Skeletal muscle cell (primary cell): ENCODE data around the gene BCL2L15.

Experiments used
- DNase-seq: peaks from one replicate; pipeline ENCODE4 v3.0.0-alpha.2; 2010; ENCODE audit warnings: low read depth
- H3K4me3 ChIP-seq: 2 replicates; pipeline ENCODE4 v1.5.1; 2011; ENCODE audit warnings: low read depth, mild to moderate bottlenecking, control low read depth, low read length, moderate library complexity

BCL2L15 gene

DNA sequence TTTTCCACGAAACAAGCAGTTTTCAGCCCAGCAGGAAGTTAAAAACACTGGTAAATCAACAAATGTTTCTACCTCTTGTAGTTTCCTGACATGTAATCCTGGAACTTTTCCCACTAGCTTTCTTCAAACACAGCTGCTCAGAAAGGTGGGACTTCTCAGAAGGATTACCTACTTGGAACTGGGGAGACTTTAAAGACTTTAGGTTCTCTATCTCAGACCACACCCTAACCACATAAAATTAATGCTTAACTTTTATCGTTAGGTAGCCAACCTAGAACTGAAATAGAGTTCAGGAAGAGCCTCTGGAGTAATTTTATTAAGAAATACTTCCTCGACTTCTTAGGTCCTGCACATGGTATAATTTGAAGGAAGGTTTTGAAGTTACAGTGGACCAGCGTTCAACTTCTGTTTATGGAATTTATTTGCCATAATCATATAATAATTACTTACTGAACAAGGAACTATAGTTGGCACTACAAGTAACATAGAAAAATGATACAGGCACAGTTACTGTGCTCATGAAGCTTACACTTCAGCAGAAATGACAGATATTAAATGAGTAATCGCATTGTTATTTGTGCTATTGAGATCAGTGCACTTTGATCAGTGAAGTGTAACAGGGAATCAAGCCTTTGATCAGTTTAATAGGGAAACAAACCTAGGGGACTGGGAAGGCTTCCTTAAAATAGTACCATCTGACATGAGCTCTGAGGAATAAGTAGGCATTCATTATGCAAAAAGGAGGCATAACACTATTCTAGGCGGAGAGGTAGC lies at the start of gene BCL2L15:
Gene BCL2L15 (minus strand): TSS at position 180 of the 774 bp plus-strand sequence. CDS start 206 bp downstream, outside the sequence.
- DNase-seq, result no peak

DNA sequence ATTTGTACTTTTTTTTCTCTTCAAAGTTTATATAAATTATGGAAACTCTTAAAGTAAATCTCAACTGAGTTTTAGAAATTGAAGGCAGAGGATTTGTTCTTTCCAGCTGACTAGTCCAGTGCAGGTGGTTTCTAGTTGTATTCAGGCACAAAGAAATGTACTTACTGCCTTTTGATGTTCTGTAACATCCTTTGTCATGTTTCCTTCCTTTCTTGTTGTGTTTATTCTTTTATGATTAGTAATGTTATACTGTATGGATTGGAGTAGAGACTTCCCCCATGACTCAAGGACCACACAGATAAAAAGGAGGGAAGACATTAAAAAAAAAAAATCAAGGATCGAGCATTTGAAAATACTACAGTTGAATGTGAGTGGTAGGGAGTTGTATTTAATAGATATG lies 49.8 kb upstream of the BCL2L15 start:
- DNase-seq, result no peak
- H3K4me3 ChIP-seq, result no peak overlapping the region

More for the DNA sequence above, at the start of gene BCL2L15:
- H3K4me3 ChIP-seq, result no peak within 1 kb of the TSS

DNA sequence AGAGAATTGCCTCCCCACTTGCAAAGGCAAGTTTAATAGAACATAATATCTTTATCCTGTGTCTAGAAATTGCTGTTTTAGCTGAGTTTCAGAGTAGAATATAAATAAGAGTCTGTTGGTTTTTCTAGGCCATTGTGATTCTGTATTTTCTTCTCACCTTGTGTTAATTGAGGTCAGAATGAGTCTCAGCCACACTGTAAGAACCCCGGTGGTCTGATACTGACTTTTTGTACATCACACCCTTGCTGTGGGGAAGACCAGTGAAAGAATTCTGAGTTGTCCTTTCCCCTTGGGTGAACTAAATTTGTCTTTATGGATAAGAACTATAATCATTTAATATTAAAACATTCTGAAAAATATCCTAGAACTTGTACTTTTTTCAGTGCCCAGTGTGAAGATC lies 48.6 kb upstream of the BCL2L15 start:
- no peak overlapping the region for H3K4me3 ChIP-seq
- DNase-seq, result no peak

DNA sequence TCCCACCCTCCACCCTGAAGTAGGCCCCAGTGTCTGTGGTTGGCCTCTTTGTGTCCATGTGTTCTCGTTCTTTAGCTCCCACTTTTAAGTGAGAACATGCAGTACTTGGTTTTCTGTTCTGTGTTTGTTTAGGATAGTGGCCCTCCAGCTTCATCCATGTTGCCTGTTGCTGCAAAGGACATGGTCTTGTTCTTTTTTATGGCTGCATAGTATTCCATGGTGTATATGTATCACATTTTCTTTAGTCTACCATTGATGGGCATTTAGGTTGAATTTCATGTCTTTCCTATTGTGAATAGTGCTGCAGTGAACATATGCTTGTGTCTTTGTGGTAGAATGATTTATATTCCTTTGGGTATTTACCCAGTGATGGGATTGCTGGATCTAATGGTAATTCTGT lies 47.8 kb upstream of the BCL2L15 start:
- DNase-seq, result no peak
- no peak overlapping the region for H3K4me3 ChIP-seq

DNA sequence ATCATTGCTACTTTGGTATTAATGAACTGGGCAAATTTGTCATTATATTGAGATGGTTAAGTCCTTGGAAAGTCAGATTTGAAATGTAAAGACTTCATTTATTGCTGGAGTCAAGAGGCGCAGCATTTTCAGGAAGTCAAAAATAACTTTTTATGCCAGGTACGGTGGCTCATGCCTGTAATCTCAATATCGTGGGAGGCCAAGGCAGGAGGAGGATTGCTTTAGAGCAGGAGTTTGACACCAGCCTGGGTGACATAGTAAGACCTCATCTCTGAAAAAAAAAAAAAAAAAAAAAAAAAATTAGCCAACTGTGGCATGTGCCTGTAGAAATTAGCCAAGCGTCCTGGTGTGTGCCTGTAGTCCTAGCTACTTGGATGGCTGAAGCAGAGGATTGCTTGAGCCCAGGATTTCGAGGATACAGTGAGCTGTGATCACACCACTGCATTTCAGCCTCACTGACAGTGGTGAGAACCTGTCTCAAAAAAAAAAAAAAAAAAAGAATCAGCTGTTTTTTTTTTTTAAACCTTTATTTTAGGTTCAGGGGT lies 47.2 kb upstream of the BCL2L15 start:
- H3K4me3 ChIP-seq, result no peak overlapping the region
- no peak for DNase-seq

DNA sequence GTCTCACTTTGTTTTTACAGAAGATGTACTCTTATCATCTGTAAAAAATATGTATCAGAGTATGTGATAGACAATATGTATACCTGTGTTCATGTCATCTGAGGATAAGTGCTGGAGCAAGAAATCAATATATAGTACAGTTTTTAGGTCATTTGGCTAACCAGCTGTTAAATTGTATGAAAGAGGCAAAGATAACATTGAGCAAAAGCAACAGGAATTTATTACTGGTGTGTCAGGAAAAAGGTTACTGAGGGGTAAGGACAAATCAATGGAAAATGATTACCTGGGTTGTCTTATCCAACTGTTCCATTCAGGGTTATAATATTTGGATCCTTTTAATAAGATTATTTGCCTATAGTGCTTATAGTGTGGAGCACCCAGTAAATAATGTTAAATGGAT lies 46.6 kb upstream of the BCL2L15 start:
- no peak overlapping the region for H3K4me3 ChIP-seq
- no peak for DNase-seq

DNA sequence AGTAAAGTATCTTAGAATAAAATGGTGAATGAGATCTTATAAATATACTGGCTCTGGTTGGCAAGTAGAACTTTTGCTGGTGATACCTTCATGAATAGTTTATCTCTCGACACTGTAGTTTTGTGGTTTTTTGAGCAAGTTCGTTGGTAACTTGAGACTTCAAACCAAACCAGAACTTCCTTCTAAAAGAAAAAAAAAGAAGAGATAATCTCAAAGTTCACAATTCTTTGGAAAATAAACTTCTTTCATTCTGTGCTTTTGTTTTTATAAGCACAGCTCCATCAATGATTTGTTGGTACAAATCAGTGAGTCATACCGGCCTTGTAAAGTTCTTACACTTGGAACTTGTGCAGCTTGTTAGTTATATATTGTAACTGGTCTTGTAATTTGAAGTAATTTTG lies 44.1 kb upstream of the BCL2L15 start:
- H3K4me3 ChIP-seq, result peak overlapping the region; percentile 94
- DNase-seq, result no peak

DNA sequence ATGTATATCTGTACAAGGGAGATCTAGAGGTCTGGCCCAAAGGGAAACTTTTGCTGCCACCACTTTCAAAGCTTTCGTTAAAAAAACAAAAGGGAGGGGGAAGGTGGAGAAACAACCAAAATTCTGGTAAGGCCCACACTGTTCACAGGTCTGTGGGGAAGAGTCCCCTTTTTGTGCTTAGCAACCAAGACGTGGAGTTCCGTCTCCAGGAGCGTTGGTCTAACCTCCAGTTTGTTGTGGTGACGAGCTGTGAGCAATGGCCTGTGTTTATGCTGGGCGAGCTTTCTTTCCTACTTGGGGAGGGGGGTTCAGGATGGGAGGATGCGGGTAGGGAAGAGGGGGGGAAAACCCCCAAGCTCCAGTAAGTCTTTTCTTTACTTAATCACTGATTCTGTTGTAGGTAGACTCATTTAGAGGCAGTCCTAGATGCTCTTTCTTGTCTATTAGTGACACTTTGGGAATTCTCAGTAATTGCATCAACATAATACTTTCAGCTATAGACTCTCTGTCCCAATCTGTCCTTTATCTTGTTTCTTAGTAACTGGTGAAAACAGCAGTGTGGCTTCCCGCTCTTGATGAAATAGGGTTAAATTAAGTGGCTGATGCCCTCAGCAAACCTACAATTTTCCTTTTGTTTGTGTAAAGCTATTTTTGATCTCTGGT lies 43.2 kb upstream of the BCL2L15 start:
- H3K4me3 ChIP-seq, result peak overlapping the region; percentile 94
- DNase-seq, result no peak

DNA sequence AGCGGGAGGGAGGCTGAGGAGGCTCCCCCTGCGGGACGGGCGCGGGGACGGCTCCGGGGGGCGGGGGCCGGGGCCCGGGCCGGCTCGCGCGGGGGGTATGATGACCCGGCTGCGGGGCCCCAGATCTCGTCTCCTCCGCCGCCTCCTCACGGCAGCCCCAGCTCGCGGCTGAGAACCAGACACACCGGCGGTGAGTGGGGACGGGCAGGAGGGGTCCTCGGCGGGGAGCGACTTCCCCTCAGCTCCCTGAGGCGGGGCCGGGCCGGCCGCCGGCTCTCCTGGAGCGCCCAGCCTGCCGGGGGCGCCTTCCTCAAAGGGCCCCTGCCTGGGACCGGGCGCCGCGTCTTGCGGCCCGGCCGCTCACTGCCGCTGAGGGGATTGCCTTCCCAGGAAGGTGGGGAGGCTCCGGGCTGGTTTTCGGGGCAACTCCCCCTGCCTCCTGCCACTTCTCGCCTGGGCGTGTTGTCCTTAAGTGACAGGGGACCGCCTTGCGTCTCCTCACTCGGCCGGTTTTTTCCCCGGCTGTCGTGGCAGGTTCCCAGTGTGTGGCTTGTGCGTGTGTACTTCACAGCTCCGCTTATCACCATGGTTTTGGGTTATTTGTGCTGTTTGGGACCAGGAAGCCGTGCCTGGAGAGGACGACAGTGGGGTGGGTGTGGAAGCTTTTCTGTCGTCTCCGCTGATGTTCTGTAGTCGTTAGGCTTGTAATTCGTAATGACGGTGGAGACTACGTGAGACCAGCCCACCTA lies 42.5 kb upstream of the BCL2L15 start:
- no peak for DNase-seq
- peak overlapping the region; percentile 94 for H3K4me3 ChIP-seq

DNA sequence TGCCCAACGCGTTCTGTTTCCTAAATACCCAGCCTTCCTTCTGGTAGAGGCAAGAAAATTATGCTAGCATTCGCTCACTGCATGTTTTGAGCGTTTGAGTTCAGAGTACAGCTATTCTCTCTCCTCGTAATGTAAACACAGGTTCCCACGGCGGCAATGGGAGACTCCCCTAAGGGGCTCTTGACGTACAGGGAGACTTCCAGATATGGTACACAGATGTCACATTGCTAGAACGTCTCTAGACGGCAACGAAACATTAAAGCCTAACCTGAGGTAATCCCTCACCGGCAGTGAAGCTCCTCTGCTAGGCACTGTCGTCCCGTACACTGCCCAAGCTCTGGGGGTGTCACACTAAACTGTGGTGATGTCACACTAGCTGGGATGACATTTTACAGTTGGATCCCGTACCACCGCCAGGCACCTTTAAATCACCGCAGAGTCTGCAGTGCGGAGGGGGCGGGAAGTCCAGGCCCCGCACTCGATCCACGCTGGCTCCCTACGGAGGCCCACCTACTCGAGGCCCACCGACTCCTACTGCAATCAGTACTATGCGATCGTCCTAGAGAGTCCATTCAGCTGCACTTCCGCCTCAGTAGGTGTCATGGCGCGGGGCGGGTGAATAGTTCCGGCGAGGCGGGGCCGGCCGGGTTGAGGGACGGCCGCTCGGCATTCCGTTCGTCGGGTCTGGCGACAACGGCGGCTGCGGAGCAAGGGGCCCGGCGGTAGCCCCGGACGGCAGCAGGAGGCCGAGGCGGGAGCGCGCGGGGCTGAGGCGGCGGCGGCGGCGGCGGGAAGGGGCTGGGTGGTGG lies 41.8 kb upstream of the BCL2L15 start, which contains the start of gene HIPK1:
Gene HIPK1 (plus strand): TSS at position 384 of the 809 bp plus-strand sequence.
- peak; percentile 60 for DNase-seq
- H3K4me3 ChIP-seq, result peak within 1 kb of the TSS; percentile 94

DNA sequence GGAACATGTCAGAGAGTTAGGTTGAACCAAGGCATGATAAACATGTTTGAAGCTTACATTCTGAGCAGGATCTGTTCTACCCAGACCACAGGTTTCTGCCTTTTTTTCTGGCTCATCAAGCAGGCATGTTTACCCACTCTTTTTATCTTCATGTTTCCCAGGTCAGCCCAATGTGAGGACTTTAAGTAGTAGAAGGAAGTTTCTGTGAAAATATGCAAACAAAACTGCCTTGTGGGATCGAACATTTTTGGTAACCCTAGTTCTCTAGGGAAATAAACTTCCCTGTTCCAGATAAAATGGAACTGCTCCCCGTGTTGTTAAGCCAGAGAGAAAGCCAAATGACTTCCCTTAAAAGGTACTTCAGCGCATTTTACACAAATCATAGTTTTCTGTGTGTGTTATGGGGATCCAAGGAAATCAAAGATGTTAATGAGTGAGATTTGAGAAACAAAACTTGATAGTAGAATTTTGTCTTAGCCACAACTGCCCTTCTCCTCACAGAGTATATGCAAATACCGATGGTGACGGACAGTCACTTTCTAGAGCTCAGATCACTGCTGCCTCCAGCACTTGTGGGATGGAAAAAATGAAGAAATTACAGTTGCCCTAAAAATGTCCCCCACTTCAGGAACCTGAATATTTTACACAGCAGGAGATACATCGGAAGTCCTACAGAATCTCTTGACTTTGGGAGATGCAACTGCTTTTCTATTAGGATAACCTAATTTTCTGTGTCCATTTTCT lies 41.0 kb upstream of the BCL2L15 start:
- peak overlapping the region; percentile 94 for H3K4me3 ChIP-seq
- DNase-seq, result no peak

DNA sequence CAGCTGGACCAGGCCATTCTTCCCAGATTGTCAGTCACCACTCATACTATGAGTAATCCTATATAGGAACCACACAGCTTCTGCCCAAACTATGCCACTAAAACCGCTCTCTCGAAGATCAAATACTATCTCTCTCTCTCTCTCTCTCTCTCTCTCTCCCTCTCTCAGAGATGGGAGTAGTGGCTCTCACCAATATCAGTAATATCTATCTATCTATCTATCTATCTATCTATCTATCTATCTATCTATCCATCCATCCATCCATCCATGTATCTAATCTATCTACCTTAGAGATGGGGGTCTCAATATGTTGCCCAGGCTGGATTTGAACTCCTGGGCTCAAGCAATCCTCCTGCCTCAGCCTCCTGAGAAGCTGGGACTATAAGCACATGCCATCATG lies 37.1 kb upstream of the BCL2L15 start:
- no peak for DNase-seq
- H3K4me3 ChIP-seq, result no peak overlapping the region

DNA sequence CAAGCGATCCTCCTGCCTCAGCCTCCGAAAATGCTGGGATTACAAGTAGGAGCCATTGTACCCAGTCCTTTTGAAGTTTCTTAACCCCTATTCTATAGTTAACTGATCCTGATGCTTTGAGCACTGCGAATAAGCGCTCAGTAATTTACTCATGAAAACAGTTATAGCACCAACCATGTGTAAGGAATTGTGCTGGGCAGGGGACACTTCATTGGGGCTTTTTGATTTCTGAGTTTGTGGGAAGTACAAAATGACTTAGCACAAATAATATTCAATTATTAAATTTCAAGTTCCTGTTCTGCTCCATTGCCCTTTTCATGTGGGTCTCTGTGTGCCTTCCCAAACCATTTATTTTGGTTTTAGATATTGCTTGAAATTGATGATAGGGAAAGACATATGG lies 35.6 kb upstream of the BCL2L15 start:
- DNase-seq, result no peak
- H3K4me3 ChIP-seq, result no peak overlapping the region

DNA sequence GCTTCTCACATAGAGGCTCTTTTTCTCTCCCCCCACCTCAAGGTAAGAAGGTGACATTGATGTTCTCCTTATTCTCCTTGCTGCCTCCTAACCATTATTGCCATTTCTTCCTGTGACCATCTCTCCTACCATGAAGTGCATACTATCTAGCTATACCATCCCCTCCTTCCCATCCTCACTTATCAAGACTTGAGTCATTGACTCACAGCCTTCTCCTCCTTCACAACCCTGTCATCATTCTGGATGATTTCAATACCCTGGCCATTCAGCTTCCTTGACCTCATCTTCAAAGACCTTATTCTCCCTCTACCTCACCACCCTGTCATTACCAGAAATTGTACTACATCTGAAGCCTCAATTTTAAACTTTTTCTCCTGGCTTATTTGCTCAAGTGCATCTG lies 30.9 kb upstream of the BCL2L15 start:
- H3K4me3 ChIP-seq, result no peak overlapping the region
- no peak for DNase-seq

DNA sequence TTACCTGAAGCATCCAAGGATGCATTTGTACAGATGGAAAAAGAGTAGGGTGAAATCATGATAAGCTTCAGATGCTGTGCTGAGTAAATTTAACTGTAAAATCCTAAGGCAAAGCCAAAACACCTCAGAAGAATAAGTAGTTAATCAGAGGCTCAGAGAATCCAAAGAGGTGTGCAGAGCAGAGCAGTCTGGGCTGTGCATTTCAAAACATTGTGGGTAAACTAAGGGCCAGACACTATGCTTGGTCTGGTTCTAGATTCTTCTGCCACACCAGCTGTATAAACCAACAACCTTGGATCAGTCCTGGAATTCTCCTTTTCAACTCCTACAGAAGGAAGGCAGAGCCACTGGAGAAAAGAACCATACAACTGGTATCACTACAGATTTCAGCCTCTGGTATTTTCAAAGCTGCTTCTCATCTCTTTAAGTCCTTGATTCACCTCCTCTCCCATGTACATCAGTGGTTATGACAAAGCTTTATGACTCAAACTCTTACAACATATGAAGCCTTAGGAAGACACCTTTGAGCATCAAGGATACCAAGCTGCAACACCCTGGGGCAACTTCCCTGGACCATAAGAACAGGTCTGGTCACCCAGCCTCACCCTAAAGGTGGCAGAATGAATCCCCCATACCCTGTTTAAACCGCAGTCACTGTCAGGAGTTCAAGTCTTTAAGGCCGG lies 30.2 kb upstream of the BCL2L15 start:
- no peak overlapping the region for H3K4me3 ChIP-seq
- no peak for DNase-seq

DNA sequence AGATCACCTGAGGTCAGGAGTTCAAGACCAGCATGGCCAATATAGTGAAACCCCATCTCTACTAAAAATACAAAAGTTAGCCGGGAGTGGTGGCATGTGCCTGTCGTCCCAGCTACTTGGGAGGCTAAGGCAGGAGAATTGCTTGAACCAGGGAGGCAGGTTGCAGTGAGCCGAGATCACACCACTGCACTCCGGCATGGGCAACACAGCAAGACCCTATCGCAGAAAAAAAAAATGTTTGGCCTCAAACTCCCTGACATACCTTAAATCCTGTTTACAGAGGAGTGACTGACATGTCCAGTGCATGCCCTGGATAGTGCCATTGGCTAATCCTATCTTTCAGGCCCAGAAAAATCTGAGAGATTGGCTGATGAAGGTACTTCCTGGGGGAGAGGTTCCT lies 29.6 kb upstream of the BCL2L15 start:
- H3K4me3 ChIP-seq, result no peak overlapping the region
- DNase-seq, result no peak

DNA sequence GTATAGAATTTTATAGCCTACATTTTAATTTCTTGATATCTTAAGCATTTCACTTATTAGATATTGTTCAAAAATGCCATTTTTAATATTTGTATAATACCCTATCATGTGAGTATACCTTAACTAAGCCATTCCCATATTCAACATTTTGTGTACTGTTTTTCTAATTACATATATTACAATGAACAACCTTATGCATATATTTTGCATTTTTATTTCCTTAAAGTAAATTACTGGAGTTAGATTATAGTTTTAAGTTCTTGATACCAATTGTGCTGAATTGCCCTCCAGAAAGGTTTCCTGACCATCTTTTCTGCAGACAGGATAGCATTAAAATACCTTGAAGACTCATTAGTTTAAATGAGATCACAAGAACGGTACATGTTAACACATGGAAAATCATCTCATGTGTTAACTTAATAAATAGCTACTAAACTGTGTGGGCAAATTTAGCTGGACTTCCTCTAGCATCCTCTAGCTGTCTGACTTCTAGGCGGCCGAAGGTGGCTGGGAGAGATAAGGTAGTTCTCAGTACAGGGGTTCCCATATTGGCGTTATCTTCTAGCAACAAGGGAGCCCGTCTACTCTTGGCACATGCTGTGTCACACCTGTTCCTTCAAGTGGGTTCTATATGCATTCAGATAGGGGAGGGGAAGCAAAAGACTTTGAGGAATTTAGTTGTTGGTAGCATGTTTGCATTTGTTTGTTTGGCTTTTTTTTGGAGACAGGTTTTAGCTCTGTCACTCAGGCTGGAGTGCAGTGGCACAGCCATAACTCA lies 26.7 kb upstream of the BCL2L15 start:
- no peak for DNase-seq
- no peak overlapping the region for H3K4me3 ChIP-seq
